HG03175 (cell line): ENCODE data around the gene PITRM1.
"Not testable (repeated sequence)": the region's sequence is repeated elsewhere in the genome, so short reads cannot be mapped to it uniquely, and the experiment has no call there.

Experiments used
- ATAC-seq: cut with Tn5 transposase; IDR thresholded peaks from one replicate; pipeline ENCODE4 v1.9.1; 2021; ENCODE audit warnings: mild to moderate bottlenecking, moderate library complexity; ENCODE audit not compliant: unreplicated experiment

PITRM1 gene

DNA sequence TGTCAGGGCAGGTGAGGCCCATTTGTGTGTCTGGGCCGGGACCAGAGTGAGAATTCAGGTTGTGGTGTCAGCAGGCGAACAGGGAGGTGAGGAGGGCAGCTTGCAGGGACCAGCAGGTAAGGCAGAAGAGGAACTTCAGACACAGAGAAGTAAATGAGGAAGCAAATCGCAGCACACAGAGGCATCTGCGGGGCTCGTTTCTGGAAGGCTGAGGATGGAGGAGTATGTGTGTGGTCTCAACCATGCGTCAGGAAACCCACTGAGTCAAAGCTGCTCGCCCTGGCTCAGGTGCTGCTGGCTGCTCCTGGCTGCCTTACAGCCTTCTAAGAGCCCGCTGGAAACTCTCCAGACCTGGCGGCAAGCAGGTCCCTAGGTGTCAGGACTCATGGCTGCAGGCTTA lies 26.9 kb upstream of the PITRM1 start:
- ATAC-seq: no peak

- ATAC-seq: no peak
Measured at GRCh38 chr10:3198900-3199299, 26.3 kb upstream of the PITRM1 start.

GRCh38 chr10:3197348-3198003 lies 24.9 kb upstream of the PITRM1 start:
- peak; percentile 75 for ATAC-seq

DNA sequence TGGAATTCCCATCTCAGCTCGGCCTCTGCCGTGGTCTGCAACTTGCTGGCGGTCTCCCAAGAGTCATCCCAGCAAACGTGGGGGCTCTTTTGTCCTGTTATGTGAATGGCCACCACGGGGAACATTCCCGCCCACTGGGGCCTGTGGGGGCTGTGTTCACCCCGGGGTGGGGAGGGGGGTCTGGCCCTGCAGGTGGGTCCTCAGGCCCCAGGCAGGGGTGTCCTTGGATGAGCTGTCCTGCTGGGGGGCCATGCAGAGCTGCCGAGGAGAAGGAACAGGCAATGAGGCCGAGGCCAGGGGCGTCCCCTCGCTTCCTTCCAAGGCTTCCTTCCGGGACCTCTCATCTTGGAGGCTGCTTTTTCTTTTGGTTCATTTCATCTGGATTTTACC lies 24.4 kb upstream of the PITRM1 start:
- ATAC-seq: no peak

DNA sequence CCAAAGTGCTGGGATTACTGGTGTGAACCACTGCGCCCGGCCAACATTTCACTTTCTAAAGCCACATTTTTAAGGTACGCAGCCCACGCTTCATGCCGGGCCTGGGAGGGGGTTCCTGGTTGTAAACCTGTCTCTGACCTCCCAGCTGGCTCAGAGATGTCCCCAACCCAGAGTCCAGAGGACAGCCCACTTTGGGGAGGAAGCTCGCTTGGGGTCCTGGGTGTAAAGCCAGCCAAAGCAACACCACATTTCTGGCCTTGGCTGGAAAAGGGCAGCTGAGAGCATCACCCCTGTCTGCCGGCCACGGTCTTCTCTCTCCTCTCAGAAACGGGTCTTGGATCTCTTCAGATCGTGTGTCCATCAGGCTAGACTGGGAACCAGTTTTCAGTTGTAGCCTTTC lies 23.9 kb upstream of the PITRM1 start:
- ATAC-seq: no peak

- ATAC-seq: no peak
Measured at GRCh38 chr10:3195726-3196125, 23.1 kb upstream of the PITRM1 start.

GRCh38 chr10:3195286-3195685 lies 22.7 kb upstream of the PITRM1 start:
- ATAC-seq: no peak

- no peak for ATAC-seq
Measured at GRCh38 chr10:3194871-3195270, 22.3 kb upstream of the PITRM1 start.

- no peak for ATAC-seq
Measured at GRCh38 chr10:3193751-3194150, 21.2 kb upstream of the PITRM1 start.

DNA sequence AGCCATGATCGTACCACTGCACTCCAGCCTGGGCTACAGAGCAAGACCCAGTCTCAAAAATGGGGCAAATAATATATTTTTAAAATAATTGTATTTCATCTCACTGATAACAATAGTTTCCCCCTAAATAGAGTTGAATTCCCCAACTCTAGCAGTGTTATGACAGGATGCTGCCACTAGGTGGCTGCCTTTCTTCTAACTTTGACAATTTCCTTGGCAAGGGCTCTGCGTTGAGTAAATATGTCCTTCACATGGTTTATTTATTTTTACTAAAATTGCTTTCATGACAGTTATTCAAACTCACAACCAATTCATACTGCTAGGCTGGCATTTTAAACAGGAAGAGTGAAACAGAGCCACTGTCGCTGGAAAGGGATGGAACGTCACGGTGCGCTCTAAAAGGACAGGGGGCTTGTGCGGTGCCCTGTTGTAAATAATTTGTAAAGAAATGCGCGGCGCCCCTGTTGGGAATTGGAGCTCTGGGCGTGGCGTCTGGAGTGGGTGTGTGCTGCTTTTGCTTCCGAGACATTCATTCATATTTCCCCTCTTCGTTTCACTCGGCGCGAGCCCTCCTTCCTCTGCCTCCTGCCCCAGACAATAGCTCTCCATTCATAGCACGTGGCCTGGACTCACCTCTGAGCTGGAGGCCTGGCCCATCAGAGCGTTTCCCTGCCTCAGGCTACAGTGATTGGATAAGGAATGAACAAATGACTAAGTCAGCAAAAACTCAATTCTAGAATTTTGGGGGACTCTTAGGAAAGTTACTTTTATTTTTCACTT lies 20.5 kb upstream of the PITRM1 start:
- ATAC-seq: no peak

DNA sequence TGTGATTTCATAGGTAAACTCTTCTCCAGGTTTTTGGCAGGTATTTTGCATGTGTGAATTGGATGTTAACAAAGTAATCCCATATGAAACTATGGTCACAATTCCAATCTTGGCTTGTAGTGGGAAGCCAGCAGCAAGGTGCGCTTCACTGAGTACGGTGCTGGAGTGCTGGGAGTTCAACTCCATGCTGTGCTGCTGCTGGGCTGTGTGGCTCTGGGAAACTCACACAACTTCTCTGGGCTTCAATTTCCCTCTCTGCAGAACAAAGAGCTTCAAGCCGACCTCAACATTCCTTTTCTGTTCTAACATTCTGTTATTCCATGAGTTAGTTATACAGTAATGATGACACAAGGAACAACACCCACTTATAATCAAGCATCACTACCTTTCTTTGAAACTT lies 18.2 kb upstream of the PITRM1 start:
- ATAC-seq: no peak

GRCh38 chr10:3187229-3187628 lies 14.6 kb upstream of the PITRM1 start:
- not testable (repeated sequence) for ATAC-seq

GRCh38 chr10:3186368-3186767 lies 13.8 kb upstream of the PITRM1 start:
- no peak for ATAC-seq

DNA sequence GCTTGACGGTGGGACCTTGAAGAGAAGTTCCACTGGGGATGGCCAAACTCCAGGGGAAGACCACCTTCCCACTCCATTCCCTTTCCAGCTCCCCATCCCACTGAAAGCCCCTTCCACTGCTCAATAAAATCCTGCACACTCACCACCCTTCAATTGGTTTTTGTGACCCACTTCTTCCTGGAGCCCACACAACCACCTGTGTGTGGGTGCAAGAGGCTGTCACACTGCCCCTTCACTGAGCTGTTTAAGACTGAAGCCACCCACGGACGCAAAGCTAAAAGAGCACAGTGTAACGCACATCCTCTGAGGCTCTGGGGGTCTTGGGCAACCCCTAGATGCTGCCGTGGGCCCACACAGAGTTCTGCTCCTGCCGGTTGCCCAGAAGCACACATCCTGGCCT lies 12.8 kb upstream of the PITRM1 start:
- no peak for ATAC-seq

DNA sequence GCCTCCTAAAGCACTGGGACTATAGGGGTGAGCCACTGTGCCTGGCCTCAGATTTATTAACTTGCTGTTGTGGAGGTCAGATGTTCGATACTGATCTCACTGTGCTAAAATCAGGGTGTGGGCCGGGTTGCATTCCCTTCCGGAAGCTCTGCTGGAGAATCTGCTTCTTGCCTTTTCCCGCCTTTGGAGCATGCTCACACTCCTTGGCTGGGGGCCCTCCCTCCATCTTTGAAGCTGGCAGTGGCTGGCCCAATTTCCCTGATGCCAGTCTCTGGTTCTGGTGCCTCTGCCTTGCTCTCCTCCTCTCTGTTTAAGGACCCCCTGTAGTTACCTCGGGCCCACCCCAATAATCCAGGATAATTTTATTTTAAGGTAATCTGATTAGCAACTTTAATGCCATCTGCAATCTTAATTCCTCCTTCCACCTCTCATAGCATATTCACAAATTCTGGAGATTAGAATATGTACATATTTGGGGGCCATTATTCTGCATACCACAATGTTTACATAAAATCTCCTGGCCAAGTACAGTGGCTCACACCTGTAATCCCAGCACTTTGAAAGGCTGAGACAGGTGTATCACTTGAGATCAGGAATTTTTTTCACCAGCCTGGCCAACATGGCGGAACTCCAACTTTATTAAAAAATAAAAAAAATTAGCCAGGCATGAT lies 7.9 kb upstream of the PITRM1 start:
- ATAC-seq: no peak

DNA sequence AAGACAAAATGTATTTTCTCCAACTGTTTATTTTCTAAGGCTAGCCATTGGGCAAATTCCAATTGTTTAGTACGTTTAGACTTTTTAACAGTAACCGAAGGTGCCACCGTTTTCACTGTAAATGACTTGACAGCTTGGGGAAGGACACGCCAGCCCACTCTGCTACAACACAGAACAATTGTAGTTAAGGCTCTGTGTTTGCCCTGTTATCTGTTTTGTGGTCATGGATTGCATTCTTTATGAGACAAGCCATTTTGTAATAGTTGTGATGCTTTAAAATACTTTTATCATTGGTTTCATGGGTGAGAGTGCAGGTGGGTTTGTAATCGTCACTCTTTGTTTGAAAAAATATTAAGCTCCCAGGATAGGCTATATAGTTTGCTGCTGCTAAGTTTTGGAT lies 6.6 kb upstream of the PITRM1 start:
- no peak for ATAC-seq

GRCh38 chr10:3178042-3178441 lies 5.5 kb upstream of the PITRM1 start:
- ATAC-seq: no peak

GRCh38 chr10:3173171-3173878 lies 743 bp upstream of the PITRM1 start:
- peak; percentile 40 for ATAC-seq

DNA sequence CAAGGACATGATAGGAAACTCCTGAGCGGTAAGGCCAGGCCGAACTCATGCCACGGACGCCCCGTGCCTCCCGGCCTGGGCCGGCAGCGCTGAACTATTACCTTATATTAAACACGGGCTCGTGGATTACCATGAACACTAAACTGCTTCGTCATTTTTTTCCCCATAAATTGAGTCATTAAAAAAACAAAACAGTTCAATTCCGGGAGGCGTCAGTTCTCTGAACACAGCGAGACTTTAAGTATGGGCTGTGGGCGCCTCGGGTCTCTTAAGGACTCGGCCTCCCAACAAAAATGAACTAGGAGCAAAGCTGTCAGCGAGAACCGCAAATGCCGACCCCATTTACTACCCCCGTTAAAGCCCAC lies 519 bp downstream of the PITRM1 start:
- peak; percentile 1 for ATAC-seq

- ATAC-seq: not testable (repeated sequence)
Measured at GRCh38 chr10:3171488-3171887, 1.1 kb downstream of the PITRM1 start.

- no peak for ATAC-seq
Measured at GRCh38 chr10:3169673-3170072, 2.9 kb downstream of the PITRM1 start.

DNA sequence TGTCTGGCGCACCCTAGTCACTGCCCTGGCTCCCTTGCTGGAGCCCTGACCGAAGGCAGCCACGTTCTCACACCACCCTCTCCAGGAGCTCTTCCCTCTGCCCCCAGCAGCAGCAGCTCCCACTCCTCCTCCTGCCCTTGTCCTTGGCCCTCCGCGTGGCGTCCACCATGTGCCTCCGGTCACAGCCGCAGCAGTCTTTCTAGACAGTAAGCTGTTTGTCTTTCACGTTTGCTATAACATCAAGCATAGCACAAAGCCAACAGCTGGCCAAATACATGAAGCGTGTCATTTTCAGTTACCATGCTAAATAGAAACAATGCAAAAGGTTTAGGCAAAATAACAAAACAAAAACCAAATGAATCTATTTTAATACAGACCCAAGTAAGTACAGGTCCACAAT lies 3.3 kb downstream of the PITRM1 start:
- no peak for ATAC-seq
